Coronary artery (tissue), 2 donors: Measurements from ENCODE around the gene PISD.

ENCODE experiments used
- DNase-seq: peaks from one replicate; pipeline ENCODE4 v3.0.0-alpha.2; 2017; ENCODE audit warnings: low spot score
- H3K27ac ChIP-seq, 2 donors: fragments of 200-600 bp; sonication (generic); one replicate each; pipeline ENCODE4 v1.5.1; 2016 to 2019
- H3K4me3 ChIP-seq: fragments of 200-600 bp; sonication (generic); 2 replicates; pipeline ENCODE4 v1.5.1; 2016; ENCODE audit warnings: mild to moderate bottlenecking, moderate library complexity
- CTCF ChIP-seq: fragments of 200-600 bp; sonication (generic); IDR thresholded peaks from one replicate; pipeline ENCODE4 v1.5.1; 2019; ENCODE audit warnings: antibody characterized with exemption

The PISD gene

GRCh38 chr22:31651664-31652063 lies 10.4 kb downstream of the PISD start:
- DNase-seq: no peak
- no peak for TF ChIP-seq CTCF
- Histone ChIP-seq H3K27ac (no peak overlapping the region), H3K4me3 (no peak overlapping the region)

DNA sequence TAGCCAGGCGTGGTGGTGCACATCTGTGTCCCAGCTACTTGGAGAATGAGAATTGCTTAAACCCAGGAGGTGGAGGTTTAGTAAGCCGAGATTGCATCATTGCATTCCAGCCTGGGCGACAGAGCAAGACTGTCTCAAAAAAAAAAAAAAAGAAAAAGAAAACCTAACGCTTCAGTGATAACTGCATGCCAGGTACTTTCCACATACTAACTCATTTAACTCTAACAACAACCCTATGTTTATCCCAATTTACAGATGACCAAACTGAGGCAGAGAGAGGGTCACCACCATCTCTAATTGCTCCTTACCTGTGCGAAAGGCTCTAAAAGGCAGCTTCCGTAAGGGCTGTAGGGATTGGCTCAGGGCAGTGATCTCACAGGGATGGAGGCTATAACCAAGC lies 11.6 kb downstream of the PISD start:
- Histone ChIP-seq H3K4me3 (no peak overlapping the region), H3K27ac (no peak overlapping the region)
- DNase-seq: no peak
- no peak for TF ChIP-seq CTCF

DNA sequence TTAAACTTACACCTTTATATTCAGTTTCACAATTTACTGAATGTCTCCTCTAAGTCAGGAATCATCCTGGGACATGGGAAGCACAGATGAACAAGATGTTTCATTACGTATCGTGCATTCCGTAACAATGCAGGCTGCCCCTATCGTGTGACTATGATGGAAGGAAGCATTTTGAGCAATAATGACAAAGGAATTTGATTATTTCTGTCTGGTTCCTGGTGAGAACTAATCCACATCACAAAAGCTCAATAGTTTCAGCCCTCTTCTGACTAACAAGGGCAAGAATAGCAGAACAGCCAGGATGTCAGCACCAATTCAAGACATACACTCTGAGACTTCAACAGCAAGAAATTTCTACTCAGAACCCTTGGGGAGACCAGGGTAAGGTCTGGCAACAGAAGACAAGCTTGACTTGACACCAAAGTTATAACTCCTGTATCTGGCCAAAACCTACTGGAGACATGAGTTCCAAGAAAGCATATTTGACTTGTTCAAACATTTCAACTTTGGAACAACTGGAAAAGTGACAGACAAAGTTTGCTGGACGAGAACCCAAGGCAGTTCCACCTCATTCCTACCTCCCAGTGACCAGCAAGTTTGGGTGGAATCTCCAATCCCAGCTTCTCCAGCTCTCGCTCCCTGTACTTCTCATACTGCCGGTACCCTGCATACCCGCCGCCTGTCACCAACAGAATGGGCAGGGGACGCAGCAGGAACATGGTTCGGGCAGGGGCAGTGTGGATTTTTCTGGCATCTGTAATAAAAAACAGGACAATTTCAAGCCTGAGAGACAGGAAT lies 14.3 kb downstream of the PISD start:
- DNase-seq: no peak
- Histone ChIP-seq H3K4me3 (no peak overlapping the region), H3K27ac (no peak overlapping the region)
- TF ChIP-seq CTCF: no peak

- H3K4me3 ChIP-seq: no peak overlapping the region
- no peak for DNase-seq
- no peak overlapping the region for H3K27ac ChIP-seq
- TF ChIP-seq CTCF: no peak
These were observed 14.9 kb downstream of the PISD start for GRCh38 chr22:31647066-31647465.

DNA sequence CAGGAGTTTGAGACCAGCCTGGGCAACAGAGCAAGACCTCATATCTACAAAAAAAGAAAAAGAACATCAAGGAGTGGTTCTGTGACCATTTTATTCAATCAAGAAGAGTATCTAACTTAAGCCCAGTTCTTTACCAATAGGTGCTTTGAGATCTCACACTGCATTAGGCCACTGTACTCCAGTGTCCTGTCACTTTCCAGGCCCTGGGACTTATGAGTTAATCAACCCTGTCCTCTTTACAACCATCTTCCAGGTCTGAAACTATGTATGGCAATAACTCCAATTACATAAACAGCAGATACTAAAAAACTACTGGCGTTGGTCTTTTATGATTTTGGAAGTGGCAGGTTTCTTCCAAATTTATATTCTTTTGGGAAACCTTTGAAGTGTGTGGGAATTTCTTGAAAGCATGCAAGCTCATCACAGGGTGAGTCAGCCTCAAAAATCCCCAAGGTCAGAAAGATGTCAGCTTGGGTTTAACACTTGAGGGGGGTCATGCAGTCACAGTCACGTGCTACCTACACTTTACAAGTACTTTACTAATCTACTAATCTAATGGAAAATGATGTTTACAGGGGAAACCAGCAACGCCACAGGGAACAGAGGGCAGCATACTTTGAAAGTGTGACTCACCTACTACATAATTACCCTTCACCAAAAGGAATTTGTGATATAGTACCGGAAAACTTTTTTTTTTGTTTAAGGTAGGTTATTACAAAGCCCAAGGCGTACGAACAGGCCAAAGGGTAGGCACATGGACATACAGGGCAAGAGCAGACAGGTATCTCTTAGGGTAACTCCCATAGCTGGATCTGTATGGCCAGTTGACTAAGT lies 15.6 kb downstream of the PISD start:
- no peak for TF ChIP-seq CTCF
- Histone ChIP-seq H3K27ac (no peak overlapping the region), H3K4me3 (no peak overlapping the region)
- DNase-seq: no peak

DNA sequence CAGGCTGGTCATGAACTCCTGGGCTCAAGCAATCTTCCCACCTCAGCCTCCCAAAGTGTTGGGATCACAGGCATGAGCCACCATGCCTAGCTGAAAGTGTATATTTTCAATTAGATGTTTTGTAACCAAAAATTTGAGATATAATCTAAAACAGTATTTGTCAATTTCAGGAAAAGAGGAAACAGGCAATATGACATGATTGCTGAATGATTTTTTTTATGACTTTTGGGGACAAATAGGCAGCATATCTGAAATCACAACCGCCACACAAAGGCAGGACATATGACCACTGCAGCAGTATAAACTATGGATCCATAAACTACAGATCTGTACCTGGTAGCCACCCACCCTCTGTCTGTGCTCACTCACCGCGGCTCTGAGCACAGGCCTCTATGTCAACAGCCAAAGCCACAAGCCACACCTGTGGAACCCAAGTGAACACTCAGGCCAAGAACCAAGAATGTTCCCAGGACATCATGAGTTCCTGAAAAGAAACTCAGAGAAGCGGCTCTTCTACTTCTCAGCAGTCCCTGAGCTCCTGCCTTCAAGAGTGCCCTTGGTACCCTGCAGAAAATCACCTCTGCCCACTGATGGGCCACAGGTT lies 22.5 kb downstream of the PISD start:
- no peak for DNase-seq
- no peak overlapping the region for H3K27ac ChIP-seq
- H3K4me3 ChIP-seq: no peak overlapping the region
- no peak for TF ChIP-seq CTCF
